Activated B cell treated with CpG ODN at 0.5 μM for 24 hours (primary cell): ENCODE measurements around the gene CACNA1E. TPM values are rescaled to one million over a fixed set of nuclear protein-coding genes. Genes with fewer than 3 reads are reported as not detected.
"Not testable (repeated sequence)": the region's sequence is repeated elsewhere in the genome, so short reads cannot be mapped to it uniquely, and the experiment has no call there.

ENCODE experiments used
- ATAC-seq: fragments of 200-7000 bp; cut with Tn5 transposase; one replicate; pipeline ENCODE4 v1.10.0; 2021; ENCODE audit warnings: low read depth, mild to moderate bottlenecking, moderate library complexity
- CTCF ChIA-PET: fragments of 350-600 bp; sonication (Branson Sonifier 250); formaldehyde crosslinking; loops from one replicate; lab custom pipeline; 2021; ENCODE audit warnings: antibody characterized with exemption; lab: Charles Lee
- POLR2A ChIA-PET: fragments of 350-600 bp; sonication (Branson Sonifier 250); formaldehyde crosslinking; loops from one replicate; lab custom pipeline; 2021; ENCODE audit warnings: antibody characterized with exemption; lab: Charles Lee
- DNase-seq: peaks from one replicate; pipeline ENCODE4 v3.0.0; 2022
- H3K27ac Mint-ChIP-seq: one replicate; pipeline ENCODE4 v1.8.0; 2020; ENCODE audit warnings: mixed read lengths
- H3K27me3 Mint-ChIP-seq: one replicate; pipeline ENCODE4 v1.8.0; 2021; ENCODE audit warnings: mixed read lengths
- H3K36me3 Mint-ChIP-seq: one replicate; pipeline ENCODE4 v1.8.0; 2021; ENCODE audit warnings: low read depth, mixed read lengths
- H3K4me1 Mint-ChIP-seq: one replicate; pipeline ENCODE4 v1.8.0; 2021; ENCODE audit warnings: mixed read lengths
- H3K4me3 Mint-ChIP-seq: one replicate; pipeline ENCODE4 v1.8.0; 2020; ENCODE audit warnings: mild to moderate bottlenecking, mixed read lengths
- H3K9me3 Mint-ChIP-seq: one replicate; pipeline ENCODE4 v1.8.0; 2020; ENCODE audit warnings: mixed read lengths
- CTCF ChIP-seq: fragments of 200-600 bp; IDR thresholded peaks from one replicate; pipeline ENCODE4 v1.8.0; 2022; ENCODE audit warnings: antibody characterized with exemption, mild to moderate bottlenecking
- intact Hi-C: fragments of 100-400 bp; cut with micrococcal nuclease; formaldehyde crosslinking; loops from one replicate; pipeline ENCODE4 v1.15.1; 2024
- total RNA-seq: library from RNA; stranded (reverse); gene quantifications from 2 replicates; pipeline ENCODE4 v1.2.3, GENCODE V29; 2022

Gene CACNA1E
- total RNA-seq, 1 donor from 2014 or later, result 0.91 TPM

GRCh38 chr1:181525104-181525721 lies 41.9 kb downstream of the CACNA1E start:
- TF ChIP-seq CTCF, result no peak
- CTCF ChIA-PET, result no interaction called here
- Mint-ChIP-seq H3K27ac (no peak overlapping the region), H3K27me3 (peaks cover 1% of the 10 kb centered on the region), H3K4me3 (no peak overlapping the region), H3K4me1 (no peaks in the 10 kb centered on the region), H3K9me3 (peaks cover 14% of the 10 kb centered on the region), H3K36me3 (peaks cover 6% of the 10 kb centered on the region)
- intact Hi-C loops, result no loop called here
- POLR2A ChIA-PET, result no interaction called here
- no peak for DNase-seq
- no peak for ATAC-seq

GRCh38 chr1:181528241-181528640 lies 44.9 kb downstream of the CACNA1E start:
- H3K27ac Mint-ChIP-seq, result not testable (repeated sequence)

GRCh38 chr1:181531441-181531840 lies 48.1 kb downstream of the CACNA1E start:
- DNase-seq, result no peak
- Mint-ChIP-seq H3K4me3 (no peak overlapping the region), H3K27me3 (peaks cover 9% of the 10 kb centered on the region), H3K9me3 (peaks cover 17% of the 10 kb centered on the region), H3K36me3 (peaks cover 6% of the 10 kb centered on the region), H3K27ac (no peak overlapping the region), H3K4me1 (no peaks in the 10 kb centered on the region)
- intact Hi-C loops, result no loop called here
- ATAC-seq, result no peak
- TF ChIP-seq CTCF, result no peak
- ChIA-PET CTCF (no interaction called here), POLR2A (no interaction called here)

More at GRCh38 chr1:181528241-181528640, 44.9 kb downstream of the CACNA1E start:
- POLR2A ChIA-PET, H3K36me3 Mint-ChIP-seq, H3K4me3 Mint-ChIP-seq, H3K4me1 Mint-ChIP-seq, ATAC-seq, H3K27me3 Mint-ChIP-seq, DNase-seq, CTCF ChIA-PET, intact Hi-C loops: not testable (repeated sequence)
- H3K9me3 Mint-ChIP-seq, result peaks cover 17% of the 10 kb centered on the region

GRCh38 chr1:181531951-181532600 lies 48.8 kb downstream of the CACNA1E start:
- peaks cover 10% of the 10 kb centered on the region for H3K27me3 Mint-ChIP-seq
- H3K27ac Mint-ChIP-seq, result no peak overlapping the region
- ChIA-PET POLR2A (no interaction called here), CTCF (no interaction called here)
- no peak overlapping the region for H3K4me3 Mint-ChIP-seq
- intact Hi-C loops, result no loop called here
- peaks cover 6% of the 10 kb centered on the region for H3K36me3 Mint-ChIP-seq
- DNase-seq, result no peak
- H3K9me3 Mint-ChIP-seq, result peaks cover 17% of the 10 kb centered on the region
- ATAC-seq, result no peak
- TF ChIP-seq CTCF, result no peak
- H3K4me1 Mint-ChIP-seq, result no peaks in the 10 kb centered on the region

GRCh38 chr1:181538836-181539235 lies 55.5 kb downstream of the CACNA1E start:
- no peak for TF ChIP-seq CTCF
- H3K9me3 Mint-ChIP-seq, result peaks cover 3% of the 10 kb centered on the region
- H3K4me1 Mint-ChIP-seq, result no peaks in the 10 kb centered on the region
- H3K36me3 Mint-ChIP-seq, result no peaks in the 10 kb centered on the region
- no peak overlapping the region for H3K4me3 Mint-ChIP-seq
- ATAC-seq (no peak), DNase-seq (no peak)
- CTCF ChIA-PET, result no interaction called here
- POLR2A ChIA-PET, result no interaction called here
- H3K27me3 Mint-ChIP-seq, result peaks cover 17% of the 10 kb centered on the region
- intact Hi-C loops, result no loop called here
- no peak overlapping the region for H3K27ac Mint-ChIP-seq
